ENCODE data around the gene SPEF2. TPM values are rescaled to one million over a fixed set of nuclear protein-coding genes. Genes with fewer than 3 reads are reported as not detected.

Gene SPEF2
- total and polyA plus RNA-seq, 7 donors = 0.13 to 0.71 (median 0.56) TPM

DNA sequence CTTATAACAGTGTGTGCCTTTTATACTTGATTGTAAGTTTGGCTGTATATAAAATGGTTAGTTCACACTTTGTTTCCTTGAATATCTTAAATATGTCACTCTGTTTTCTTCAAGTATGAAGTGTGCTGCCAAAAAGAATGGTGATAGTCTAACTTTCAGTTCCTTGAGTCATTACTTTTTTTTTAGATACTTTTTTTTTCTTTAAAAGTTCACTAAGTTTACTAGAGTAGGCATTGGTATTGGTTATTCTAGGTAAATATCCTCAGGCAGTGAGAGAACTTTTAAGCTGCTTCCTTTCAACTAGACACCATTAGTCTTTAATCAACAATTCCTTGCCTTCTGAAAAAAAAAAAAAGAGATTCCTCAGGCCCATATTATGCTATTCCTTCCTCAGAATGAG is 41.9 kb downstream of the SPEF2 start:
- no peak overlapping the region for H3K27ac ChIP-seq
- TF ChIP-seq, protein P1, sequence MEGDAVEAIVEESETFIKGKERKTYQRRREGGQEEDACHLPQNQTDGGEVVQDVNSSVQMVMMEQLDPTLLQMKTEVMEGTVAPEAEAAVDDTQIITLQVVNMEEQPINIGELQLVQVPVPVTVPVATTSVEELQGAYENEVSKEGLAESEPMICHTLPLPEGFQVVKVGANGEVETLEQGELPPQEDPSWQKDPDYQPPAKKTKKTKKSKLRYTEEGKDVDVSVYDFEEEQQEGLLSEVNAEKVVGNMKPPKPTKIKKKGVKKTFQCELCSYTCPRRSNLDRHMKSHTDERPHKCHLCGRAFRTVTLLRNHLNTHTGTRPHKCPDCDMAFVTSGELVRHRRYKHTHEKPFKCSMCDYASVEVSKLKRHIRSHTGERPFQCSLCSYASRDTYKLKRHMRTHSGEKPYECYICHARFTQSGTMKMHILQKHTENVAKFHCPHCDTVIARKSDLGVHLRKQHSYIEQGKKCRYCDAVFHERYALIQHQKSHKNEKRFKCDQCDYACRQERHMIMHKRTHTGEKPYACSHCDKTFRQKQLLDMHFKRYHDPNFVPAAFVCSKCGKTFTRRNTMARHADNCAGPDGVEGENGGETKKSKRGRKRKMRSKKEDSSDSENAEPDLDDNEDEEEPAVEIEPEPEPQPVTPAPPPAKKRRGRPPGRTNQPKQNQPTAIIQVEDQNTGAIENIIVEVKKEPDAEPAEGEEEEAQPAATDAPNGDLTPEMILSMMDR (IDR thresholded peaks at IDR 0.05) = no peak
- DNase-seq (no peak), ATAC-seq (no peak)
- intact Hi-C loops (cut with DNase I) = no loop called here
- H3K27me3 ChIP-seq (ENCODE audit: insufficient read depth in 3 of 3, low read length in 2 of 3) = no peaks in the 10 kb centered on the region
- no peak overlapping the region for H3K4me3 ChIP-seq
- H3K4me1 ChIP-seq = no peaks in the 10 kb centered on the region
- no peaks in the 10 kb centered on the region for H3K9me3 ChIP-seq
- no peaks in the 10 kb centered on the region for H3K36me3 ChIP-seq (ENCODE audit: insufficient read depth in 1 of 2, low read depth in 1 of 2)

DNA sequence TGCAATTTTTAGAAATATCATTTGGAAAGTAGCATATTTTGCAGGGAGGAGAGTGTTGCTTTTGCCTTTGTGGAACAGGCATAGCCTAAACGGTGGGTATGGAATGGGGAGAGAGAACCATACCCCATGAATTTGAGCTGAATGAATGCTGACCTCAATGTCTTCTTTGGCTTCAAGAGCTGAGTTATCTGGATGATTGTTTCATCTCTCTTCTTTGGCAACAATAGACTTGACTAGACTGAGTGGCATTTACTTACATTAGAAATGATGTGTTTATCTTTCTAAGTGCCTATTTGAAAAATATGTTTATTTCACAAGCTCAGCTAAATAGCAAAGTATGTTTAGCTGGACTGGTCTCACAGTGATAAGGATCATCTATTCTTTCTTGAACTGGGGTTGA is 42.8 kb downstream of the SPEF2 start:
- Histone ChIP-seq H3K4me1 (no peaks in the 10 kb centered on the region), H3K27ac (no peak overlapping the region), H3K9me3 (no peaks in the 10 kb centered on the region), H3K36me3 (ENCODE audit: insufficient read depth in 1 of 2, low read depth in 1 of 2) (no peaks in the 10 kb centered on the region), H3K4me3 (no peak overlapping the region), H3K27me3 (ENCODE audit: insufficient read depth in 3 of 3, low read length in 2 of 3) (no peaks in the 10 kb centered on the region)
- DNase-seq (no peak), ATAC-seq (no peak)
- TF ChIP-seq, protein P1 (IDR thresholded peaks at IDR 0.05) = no peak
- 84 to 87% (median 86%) methylated on average over 1 of the region's 1 CpG for WGBS, 3 donors
- intact Hi-C loops (cut with DNase I) = no loop called here

DNA sequence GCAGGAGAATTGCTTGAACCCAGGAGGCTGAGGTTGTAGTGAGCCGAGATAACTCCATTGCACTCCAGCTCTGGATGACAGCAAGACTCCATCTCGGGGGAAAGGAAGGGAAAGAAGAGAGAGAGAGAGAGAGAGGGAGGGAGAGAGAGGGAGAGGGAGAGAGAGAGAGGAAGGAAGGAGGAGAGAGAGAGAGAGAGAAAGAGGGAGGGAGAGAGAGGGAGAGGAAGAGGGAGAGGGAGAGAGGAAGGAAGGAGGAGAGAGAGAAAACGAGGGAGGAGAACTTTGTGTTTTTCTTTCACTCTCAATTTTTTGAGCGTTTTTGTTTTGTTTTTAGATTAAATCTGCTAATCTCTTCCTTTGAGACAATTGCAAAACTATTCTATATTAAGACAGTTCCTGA is 46.9 kb downstream of the SPEF2 start:
- no peak overlapping the region for H3K27ac ChIP-seq
- no peaks in the 10 kb centered on the region for H3K27me3 ChIP-seq (ENCODE audit: insufficient read depth in 3 of 3, low read length in 2 of 3)
- no peak for ATAC-seq
- H3K4me3 ChIP-seq = no peak overlapping the region
- H3K4me1 ChIP-seq = no peaks in the 10 kb centered on the region
- intact Hi-C loops (cut with DNase I) = no loop called here
- no peaks in the 10 kb centered on the region for H3K9me3 ChIP-seq
- 74 to 80% (median 74%) methylated on average over 4 of the region's 4 CpGs for WGBS, 3 donors
- DNase-seq = no peak
- no peaks in the 10 kb centered on the region for H3K36me3 ChIP-seq (ENCODE audit: insufficient read depth in 1 of 2, low read depth in 1 of 2)
- TF ChIP-seq, protein P1 (IDR thresholded peaks at IDR 0.05) = no peak

DNA sequence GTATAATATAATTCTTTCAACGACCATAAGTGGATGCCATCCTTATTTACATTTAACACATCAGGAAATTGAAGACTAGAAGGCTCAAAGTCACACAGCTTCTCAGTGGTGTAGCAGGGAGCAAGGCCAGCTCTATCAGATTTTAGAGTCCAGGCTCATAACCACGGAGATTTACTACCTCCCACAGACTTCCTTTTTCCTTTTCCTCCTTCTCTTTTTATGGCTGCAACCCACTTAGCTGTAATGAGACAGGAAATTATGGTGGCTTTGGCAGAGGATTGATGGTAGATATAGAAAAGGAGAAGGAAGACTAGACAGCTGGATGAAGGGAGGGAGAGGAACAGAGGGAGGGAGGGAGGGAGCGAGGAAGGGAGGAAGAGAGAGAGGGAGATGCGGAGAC is 47.4 kb downstream of the SPEF2 start:
- 53 to 54% (median 53%) methylated on average over 4 of the region's 4 CpGs for WGBS, 3 donors

DNA sequence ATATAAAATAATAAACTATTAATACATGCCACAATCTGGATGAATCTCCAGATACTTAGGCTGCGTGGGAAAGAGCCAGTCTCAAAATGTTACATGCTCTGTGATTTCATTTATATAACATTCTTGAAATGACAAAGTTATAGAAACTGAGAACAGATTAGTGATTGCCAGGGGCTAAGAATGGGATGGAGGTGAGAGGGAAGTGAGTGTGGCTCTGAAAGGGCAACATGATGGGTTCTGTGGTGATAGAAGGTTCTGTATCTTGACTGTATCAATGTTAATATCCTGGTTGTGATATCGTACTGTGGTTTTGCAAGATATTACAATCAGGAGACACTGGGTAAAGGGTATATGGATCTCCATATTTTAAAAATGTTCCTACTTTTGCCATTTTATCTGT is 50.7 kb downstream of the SPEF2 start:
- H3K9me3 ChIP-seq = no peaks in the 10 kb centered on the region
- no peaks in the 10 kb centered on the region for H3K36me3 ChIP-seq (ENCODE audit: insufficient read depth in 1 of 2, low read depth in 1 of 2)
- no peak for DNase-seq
- H3K27ac ChIP-seq = no peak overlapping the region
- no peaks in the 10 kb centered on the region for H3K4me1 ChIP-seq
- intact Hi-C loops (cut with DNase I) = no loop called here
- TF ChIP-seq, protein P1 (IDR thresholded peaks at IDR 0.05) = no peak
- WGBS, 3 donors = 93 to 95% (median 94%) methylated on average over 2 of the region's 2 CpGs
- ATAC-seq = no peak
- H3K4me3 ChIP-seq = no peak overlapping the region
- H3K27me3 ChIP-seq (ENCODE audit: insufficient read depth in 3 of 3, low read length in 2 of 3) = no peaks in the 10 kb centered on the region

More for the DNA sequence above, 47.4 kb downstream of the SPEF2 start:
- intact Hi-C loops (cut with DNase I) = no loop called here
- Histone ChIP-seq H3K27ac (no peak overlapping the region), H3K27me3 (ENCODE audit: insufficient read depth in 3 of 3, low read length in 2 of 3) (no peaks in the 10 kb centered on the region), H3K4me3 (no peak overlapping the region), H3K4me1 (no peaks in the 10 kb centered on the region), H3K9me3 (no peaks in the 10 kb centered on the region), H3K36me3 (ENCODE audit: insufficient read depth in 1 of 2, low read depth in 1 of 2) (no peaks in the 10 kb centered on the region)
- TF ChIP-seq, protein P1 (IDR thresholded peaks at IDR 0.05) = no peak
- DNase-seq = no peak
- no peak for ATAC-seq

All from psoas muscle (tissue), 8 donors.